CD4-positive, alpha-beta T cell treated with Interleukin-2 at 100 ng/mL for 4 hours (primary cell): ENCODE data around the gene SPRYD7.
"Not testable (repeated sequence)": the region's sequence is repeated elsewhere in the genome, so short reads cannot be mapped to it uniquely, and the experiment has no call there.

Source experiments
- DNase-seq: peaks from one replicate; pipeline ENCODE4 v3.0.0-alpha.2; 2020; ENCODE audit warnings: low spot score

SPRYD7 gene

DNA sequence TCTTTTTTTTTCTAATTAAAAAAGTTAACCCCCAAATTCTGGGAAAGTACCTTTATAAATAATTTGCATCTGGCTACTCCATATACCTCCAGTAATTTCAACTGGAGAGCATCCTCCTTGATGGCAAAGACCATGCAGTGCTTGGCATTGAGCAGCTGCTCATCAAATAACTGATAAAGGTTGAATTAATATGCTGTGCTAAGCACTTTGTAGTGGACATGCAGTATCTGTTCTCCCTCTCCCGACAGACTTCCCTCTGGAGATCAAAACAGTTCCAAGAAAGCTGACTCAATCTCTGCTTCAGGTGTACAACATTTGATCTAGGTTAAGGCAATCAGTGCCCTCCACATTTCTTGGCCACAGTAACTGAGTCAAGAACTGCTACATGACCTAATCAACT, 3.3 kb downstream of the SPRYD7 start:
- DNase-seq = no peak

DNA sequence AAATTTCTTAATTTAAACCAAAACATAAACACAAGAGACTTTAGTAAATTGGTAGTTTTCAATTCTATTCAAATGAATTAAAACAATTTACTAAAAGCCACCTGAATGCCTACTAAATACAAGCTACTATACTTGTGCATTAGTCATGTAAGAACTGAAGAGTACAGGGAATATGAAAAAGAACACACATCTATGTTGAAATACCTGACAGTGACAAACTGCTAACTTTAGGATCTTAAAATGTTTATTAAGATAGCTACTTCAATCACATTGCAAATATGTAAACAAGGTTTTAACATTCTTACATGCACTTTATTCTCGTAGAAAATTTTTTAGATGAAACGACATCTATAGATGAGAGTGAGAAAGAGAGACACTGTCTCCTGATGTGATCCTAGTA, 4.1 kb downstream of the SPRYD7 start:
- no peak for DNase-seq

DNA sequence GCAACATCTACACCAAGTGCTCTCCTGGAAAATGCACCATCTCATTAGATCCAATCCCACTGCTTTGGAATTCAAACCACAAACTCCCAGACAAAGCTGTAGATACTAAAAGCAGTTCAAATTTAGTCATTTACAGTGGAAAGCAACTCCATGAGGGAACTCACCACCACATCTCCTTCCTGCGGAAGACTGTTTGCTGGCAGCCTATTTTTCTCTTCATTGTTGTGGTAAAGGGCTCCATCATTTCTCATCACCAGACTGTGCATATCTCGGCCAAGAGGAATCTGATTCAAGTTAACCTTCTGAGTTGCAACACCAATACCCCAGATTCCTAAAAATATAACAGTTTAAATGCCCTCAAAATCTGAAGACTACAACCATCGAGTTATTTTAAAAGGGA, 8.4 kb downstream of the SPRYD7 start:
- no peak for DNase-seq

DNA sequence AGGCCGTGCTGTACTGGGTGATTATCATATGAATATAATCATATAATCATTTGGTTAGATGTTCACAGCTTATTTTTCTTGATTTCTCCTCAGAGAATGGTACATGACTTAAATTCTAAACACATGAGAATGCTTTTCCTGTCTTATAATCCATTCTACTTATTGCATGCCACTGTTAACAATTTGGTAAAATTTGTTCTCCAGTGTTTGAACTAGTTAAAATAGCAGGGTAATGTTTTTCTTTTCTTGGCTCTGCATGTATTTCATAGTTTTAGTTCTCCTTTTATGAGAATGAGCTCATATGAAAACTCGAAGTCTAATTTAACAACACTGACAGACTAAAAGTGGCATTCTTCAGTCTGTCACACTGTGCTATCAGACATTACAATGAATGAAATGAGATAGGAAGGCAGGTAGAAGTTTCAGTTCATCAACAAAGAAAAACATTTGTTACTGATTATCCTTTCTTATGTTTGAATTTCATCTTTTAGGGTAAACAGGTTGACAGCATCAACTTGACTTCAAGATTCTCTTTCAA, 10.2 kb downstream of the SPRYD7 start:
- DNase-seq = no peak

DNA sequence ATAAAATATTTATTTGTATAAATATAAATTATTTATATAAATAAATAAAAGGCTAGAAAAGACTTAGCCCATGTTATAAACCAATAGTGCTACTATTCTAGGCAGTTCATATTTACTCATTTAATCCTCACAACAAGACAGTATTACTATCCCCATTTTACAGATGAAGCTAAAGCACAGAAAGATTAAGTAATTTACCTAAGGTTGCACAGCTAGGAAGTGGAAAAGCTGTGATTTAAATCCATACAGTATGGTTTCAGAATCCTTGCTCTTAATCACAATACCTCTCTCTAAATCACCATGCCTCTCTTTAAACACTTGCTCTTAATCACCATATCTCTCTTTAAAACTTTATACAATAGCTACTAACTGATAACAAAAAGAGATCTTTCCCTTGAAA, 13.8 kb downstream of the SPRYD7 start:
- DNase-seq = no peak

DNA sequence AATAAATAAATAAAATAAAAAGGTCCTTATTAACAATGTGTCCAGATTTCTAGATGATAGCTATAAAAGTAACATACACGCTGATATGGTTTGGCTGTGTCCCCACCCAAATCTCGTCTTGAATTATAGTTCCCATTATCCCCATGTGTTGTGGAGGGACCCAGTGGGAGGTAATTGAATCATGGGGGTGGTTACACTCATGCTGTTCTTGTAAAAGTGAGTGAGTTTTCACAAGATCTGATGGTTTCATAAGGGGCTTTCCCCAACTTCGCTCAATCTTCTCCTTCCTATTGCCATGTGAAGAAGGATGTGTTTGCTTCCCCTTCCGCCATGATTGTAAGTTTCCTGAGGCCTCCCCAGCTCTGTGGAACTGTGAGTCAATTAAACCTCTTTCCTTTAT, 15.2 kb downstream of the SPRYD7 start:
- not testable (repeated sequence) for DNase-seq

DNA sequence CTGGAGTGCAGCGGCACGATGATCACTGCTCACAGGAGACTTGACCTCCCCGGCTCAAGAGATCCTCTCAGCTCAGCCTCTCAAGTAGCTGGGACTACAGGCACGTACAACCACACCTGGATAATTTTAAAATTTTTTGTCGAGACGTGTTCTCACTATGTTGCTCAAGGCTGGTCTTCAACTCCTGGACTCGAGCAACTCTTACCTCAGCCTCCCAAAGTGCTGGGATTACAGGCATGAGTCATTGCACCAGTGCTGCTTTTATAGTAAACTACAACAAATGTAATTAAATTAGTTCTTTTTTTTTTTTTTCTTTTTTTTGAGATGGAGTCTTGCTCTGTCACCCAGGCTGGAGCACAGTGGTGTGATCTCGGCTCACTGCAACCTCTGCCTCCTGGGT, 18.0 kb downstream of the SPRYD7 start:
- DNase-seq = not testable (repeated sequence)

DNA sequence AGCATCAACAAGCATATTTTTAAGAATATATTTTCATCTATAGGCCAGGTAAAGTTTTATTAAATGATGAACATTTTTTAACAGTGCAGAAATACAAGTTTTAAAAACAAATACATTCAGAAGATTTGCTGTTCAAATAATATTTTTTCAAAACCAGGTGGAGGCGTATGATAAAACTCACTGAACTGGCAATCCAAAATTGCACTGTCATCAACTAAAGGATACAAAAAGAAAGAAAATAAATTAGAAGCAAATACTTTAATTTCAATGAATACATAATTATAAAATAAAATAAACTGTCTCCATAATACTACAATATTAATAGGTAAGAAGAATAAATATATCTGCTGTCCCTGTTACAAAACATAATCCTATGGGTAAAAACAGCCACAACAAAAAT, 21.2 kb downstream of the SPRYD7 start:
- DNase-seq = no peak

DNA sequence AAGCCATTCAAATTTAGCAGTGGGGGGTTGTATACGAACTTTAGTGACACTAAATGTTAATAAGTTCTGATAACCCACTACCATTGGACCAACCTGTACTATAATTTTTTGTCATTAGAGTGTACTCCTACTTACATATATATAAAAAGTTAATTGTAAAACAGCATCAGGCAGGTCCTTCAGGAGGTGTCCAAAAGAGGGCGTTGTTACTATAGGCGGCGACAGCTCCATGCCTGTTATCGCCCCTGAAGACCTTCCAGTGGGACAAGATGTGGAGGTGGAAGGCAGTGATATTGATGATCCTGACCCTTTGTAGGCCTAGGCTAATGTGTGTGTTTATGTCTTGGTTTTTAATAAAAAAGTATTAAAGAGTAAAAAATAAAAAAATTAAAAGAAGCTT, 27.5 kb downstream of the SPRYD7 start:
- no peak for DNase-seq

DNA sequence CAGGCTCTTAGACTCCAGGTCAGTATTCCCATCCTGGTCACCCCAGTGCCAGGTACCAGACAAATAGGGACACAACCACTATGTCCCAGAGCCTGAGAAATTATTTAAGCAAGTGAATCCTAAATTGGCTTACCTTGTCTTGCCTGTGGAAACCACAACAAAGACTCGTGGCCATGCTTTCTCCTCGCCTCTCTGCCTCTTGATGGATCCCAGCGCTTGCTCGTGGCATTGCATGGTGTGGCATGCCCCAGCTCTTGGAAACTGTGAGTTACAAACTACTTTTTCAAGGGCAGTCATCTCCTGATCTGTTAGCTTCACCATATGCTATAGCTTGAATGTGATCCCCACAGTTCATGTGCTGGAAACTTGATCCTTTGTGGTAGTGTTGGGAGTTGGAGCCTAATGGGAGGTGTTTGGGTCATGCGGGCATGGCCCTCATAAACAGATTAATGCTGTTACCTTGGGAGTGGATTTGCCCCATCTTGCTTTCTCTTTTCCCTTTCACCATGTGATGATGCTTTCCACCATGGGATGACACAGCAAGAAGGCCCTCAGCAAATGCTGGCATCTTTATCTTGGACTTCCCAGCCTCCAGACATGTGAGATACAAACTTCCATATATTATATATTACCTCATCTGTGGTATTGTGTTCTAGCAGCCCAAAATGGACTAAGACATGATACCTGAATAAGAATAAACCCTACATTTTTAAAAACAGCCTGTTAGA, 31.2 kb downstream of the SPRYD7 start:
- DNase-seq = no peak

DNA sequence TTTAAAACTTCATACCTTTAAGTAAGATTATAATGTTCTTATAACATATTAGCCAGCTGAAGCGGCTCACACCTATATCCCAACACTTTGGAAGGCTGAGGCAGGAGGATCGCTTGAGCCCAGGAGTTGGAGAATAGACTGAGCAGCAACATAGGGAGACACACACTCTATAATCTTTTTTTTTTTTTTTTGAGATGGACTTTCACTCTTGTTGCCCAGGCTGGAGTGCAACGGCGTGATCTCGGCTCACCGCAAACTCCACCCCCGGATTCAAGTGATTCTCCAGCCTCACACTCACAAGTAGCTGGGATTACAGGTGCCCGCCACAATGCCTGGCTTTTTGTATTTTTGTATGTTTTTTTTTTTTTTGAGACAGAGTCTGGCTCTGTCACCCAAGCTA, 37.3 kb downstream of the SPRYD7 start:
- no peak for DNase-seq

DNA sequence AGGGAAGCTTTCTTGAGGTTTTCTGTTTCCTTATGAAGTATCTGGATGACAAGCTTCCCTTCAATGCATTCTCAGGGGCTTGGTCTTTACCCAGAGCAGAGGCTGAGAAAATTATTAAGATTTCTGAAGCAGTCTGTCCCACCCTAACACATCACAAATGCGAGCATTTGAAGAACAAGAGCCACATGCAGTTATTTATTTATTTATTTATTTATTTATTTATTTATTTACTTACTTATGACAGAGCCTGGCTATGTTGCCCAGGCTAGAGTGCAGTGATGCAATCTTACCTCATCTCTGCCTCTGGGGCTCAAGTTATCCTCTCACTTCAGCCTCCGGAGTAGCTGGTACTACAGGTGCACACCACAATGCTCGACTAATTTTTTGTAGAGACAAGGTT, 38.4 kb downstream of the SPRYD7 start:
- DNase-seq = no peak

DNA sequence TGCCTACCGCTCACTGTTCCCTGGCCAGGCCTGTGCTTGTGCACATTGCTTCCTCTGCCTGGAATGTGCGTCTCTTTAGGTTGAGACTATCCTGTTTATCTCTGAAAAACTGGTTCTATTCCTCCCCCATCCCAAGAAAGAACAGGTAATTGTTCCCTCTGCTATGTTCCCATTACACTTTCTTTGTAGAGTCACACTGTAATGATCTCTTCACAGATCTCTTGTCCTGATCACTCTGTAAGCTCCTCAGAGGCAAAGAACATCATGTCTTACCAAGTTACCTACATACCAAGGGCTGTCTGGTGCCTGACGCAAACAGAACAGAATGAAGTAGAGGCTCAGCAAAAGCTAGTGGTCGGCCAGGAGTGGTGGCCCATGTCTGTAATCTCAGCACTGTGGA, 40.3 kb downstream of the SPRYD7 start:
- no peak for DNase-seq

DNA sequence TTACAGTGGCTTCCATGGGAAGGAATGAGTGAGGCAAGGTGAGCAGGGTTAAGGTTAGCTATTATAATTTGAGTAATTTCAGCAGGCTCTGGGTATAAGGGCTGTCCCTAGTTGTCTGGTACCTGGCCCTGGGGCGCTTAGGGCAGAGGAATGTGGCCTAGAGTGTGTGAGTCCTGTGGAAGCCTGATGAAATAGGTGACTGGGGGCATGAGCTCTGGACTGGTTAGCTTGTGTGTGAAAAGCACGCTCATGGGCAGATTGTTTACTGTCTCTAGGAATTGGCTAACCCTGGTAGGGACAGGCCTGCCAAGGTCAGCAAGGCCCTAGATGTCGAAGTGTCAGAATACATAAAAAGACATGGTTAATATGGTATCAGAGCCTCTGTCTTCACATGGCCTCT, 42.5 kb downstream of the SPRYD7 start:
- no peak for DNase-seq

DNA sequence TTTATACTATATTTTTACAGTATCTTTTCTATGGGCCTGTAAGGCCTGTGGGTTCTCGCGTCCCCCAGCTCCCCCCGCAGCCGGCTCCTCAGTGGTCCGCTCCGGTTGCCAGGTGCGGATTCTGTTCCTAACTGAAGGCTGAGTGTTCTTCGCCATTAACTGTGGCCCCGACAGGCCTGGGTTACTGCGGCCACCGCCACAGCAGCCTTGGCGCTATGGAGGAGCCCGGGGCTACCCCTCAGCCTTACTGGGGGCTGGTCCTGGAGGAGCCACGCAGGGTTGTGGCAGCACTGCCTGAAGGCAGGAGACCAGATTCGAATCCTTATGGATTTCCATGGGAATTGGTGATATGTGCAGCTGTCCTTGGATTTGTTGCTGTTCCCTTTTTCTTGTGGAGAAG, 45.8 kb downstream of the SPRYD7 start:
- DNase-seq = no peak

DNA sequence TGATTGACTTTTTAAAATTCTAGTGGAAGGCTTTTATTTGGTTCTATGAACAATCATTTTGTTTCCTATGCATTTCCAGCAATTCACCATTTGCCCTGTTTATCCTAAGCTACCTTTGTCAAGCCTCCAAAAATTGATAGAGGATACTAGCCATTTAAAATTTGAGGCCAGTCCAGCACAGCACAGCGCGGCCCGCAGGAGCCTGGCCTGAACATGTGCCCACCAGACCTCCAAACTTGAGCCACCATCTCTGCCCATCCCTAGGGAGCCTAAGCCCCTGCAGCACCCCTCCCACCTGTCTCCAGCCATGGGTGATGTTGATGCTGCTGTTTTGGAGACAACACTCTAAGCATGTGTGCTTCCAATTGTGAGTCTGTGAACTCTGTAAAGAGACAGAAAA, 57.5 kb downstream of the SPRYD7 start:
- no peak for DNase-seq

DNA sequence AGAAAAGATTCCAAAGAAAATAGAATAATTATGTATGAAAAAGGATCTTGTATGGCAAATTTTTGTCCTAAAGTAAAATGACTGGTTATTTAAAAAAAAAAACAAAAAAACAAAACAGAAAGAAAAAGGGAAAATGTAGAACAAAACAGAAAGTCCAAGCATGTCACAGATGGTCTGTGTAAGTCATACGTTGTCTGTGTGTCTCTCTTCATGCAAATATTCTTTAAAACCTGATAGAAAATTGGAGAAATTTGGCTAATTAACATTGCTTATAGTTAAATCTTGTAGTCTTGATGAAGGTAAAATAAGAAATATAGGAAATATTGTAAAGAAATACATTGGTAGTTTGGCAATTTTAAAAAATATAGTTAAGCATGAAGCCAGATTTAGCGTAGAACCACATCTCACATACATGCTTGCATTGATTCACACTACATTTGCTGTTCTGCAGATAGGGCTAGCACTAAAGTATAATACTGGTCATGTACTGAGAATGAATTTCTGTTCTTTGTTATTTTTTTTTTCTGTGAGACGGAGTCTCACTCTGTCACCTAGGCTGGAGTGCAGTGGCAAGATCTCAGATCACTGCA, 58.4 kb downstream of the SPRYD7 start:
- no peak for DNase-seq

DNA sequence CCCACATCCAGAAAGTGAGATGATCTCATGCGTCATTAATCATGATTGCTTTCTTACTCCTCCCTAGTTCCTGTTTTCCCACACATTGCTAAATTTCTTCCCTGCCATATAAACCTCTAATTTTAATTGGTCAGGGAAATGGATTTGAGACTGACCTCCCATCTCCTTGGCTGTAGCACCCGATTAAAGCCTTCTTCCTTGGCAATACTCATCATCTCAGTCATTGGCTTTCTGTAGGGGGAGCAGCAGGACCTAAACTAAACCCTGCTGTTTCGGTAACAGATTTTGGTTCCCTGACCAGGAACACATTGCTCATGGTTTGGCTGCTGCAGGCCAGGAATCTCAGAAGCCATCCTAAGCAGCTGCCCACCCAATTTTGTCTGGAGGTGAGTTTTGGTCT, 61.7 kb downstream of the SPRYD7 start:
- no peak for DNase-seq

DNA sequence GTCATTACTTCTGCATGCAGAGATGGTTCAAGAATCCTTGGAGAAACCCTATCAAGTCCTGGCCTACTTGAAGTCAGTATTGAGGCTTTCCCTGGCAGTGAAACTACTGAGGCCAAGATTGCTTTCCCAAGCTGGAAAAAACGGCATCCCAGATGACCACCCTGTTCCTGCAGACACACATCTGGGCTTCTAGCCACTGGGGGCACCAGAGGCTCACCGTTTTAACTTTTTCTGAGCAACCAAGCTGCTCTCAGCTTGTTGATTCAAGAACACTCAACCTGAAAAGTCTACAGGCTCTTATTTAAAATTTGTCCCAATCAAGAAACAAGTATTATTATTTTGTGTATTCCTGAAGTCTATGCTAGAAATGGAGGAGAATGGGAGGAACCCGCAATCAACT, 66.6 kb downstream of the SPRYD7 start:
- DNase-seq = no peak

DNA sequence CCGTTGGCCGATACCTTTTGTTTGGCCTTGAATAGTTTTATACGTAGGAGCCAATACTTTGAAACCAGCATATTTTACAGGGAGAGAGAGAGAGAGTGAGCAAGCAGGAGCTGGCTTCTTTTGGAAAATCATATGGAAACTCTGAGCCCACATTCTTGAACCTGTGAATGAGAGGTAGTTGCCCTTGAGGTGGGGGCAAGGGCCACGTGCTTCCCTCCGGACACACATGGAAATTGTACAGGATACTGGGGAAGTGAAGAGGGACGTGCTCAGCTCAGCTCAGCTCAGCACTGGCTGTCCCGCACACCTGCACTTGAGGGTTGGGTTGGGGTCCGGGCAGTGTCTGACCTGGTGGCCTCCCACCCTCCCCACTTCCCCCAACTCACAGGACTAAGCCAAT, 68.3 kb downstream of the SPRYD7 start:
- DNase-seq = no peak

DNA sequence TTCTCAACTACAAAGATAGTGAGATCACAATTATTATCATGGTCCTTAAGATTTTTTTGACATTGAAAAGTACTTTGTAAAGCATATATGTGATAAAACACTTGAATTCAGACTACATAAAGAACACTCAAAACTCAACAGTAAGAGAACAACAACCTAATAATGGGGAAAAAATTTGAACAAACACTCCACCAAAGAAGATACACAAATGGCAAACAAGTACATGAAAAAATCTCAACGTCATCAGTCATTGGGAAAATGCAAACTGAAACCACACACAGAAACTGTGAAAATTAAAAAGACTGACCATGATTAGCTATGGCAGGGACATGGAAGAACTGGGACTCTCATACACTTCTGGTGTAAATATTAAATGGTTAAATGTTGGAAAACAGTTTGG, 70.9 kb downstream of the SPRYD7 start:
- DNase-seq = no peak

DNA sequence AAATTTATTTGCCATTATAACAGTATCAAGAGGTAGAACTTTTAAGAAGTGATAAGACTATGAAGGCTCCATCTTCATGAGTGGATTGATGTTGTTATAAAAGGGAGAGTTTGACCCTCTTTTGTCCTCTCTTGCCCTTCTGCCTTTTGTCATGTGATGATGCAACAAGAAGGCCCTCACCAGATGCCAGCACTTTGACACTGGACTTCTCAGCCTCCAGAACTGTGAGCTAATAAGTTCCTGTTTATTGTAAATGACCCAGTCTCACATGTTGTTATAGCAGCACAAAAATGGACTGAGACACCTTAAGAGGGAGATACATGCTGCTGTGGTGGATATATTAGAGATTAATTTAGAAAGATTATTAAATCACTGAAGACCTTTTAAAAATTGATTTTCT, 71.6 kb downstream of the SPRYD7 start:
- DNase-seq = no peak
